A549 (cell line): ENCODE results near the gene DTNB. TPM values are rescaled to one million over a fixed set of nuclear protein-coding genes. Genes with fewer than 3 reads are reported as not detected.

ENCODE experiments used
- ATAC-seq, 2 experiments: fragments of 200-7000 bp in 1 of 2; fragments of >200 bp in 1 of 2; cut with Nextera tagmentation in 1 of 2; cut with Tn5 transposase in 1 of 2; 3 replicates each; pipeline versions ENCODE4 v1.8.0 to v1.9.1; 2018 to 2020; ENCODE audit warnings: mild to moderate bottlenecking in 1 of 2, moderate library complexity in 1 of 2
- CTCF ChIA-PET: fragments of 300-600 bp; sonication (Branson Sonifier 250); formaldehyde crosslinking; extraction: SDS; loops from one replicate; lab custom pipeline; 2021; ENCODE audit warnings: antibody characterized with exemption, inconsistent platforms; lab: Yijun Ruan, JAX
- POLR2A ChIA-PET: fragments of 350-600 bp; formaldehyde crosslinking; extraction: SDS; loops from one replicate; lab custom pipeline; 2021; ENCODE audit warnings: antibody characterized with exemption, inconsistent platforms; lab: Yijun Ruan, JAX
- DNase-seq, 2 experiments: peaks; one replicate each; pipeline versions ENCODE4 v3.0.0 to v3.0.0-alpha.2; 2011 to 2016; ENCODE audit warnings: low read depth in 1 of 2, low spot score in 1 of 2
- FAIRE-seq: peaks from 2 replicates; lab custom pipeline; 2011; peaks lifted over from hg19 to GRCh38; lab: Jason Lieb, UNC
- H3K27ac ChIP-seq, 2 experiments: fragments of >200 bp; sonication (Bioruptor Twin); formaldehyde crosslinking; 3 replicates each; pipeline ENCODE4 v1.5.1; 2016 to 2017
- H3K4me1 ChIP-seq: fragments of >200 bp; sonication (Bioruptor Twin); formaldehyde crosslinking; 3 replicates; pipeline ENCODE4 v1.6.1; 2016
- H3K4me2 ChIP-seq: fragments of >200 bp; sonication (Bioruptor Twin); formaldehyde crosslinking; 3 replicates; pipeline ENCODE4 v1.6.1; 2016
- H3K4me3 ChIP-seq: fragments of >200 bp; sonication (Bioruptor Twin); formaldehyde crosslinking; 3 replicates; pipeline ENCODE4 v1.5.1; 2016
- H3K9me3 ChIP-seq: fragments of >200 bp; sonication (Bioruptor Twin); formaldehyde crosslinking; 3 replicates; pipeline ENCODE4 v1.6.1; 2016
- CHD2 ChIP-seq: fragments of 150-350 bp; IDR thresholded peaks from 2 replicates; pipeline ENCODE4 v1.6.1; 2014; ENCODE audit warnings: low read length; ENCODE audit not compliant: partially characterized antibody
- CHD4 ChIP-seq: fragments of 200-600 bp; sonication (generic); IDR thresholded peaks from 2 replicates; pipeline ENCODE4 v1.6.1; 2016; ENCODE audit warnings: antibody characterized with exemption, mild to moderate bottlenecking, borderline replicate concordance
- EHMT2 ChIP-seq: fragments of 200-600 bp; sonication (generic); IDR thresholded peaks from 2 replicates; pipeline ENCODE4 v1.6.1; 2016; ENCODE audit warnings: antibody characterized with exemption, low read depth, mild to moderate bottlenecking, moderate library complexity
- FOSB ChIP-seq: fragments of 250-450 bp; sonication (Bioruptor Pico); IDR thresholded peaks from 2 replicates; pipeline ENCODE4 v1.5.0; 2020; ENCODE audit warnings: mild to moderate bottlenecking, moderate library complexity
- FOSL2 ChIP-seq, 2 experiments: fragments of 450-650 bp in 1 of 2; fragments of >200 bp in 1 of 2; sonication (Bioruptor Twin) in 1 of 2; formaldehyde crosslinking; IDR thresholded peaks; 2 replicates each; pipeline versions ENCODE4 v1.5.0 to v1.6.1; 2016 to 2020; ENCODE audit warnings: mild to moderate bottlenecking in 1 of 2, moderate library complexity in 1 of 2
- FOXS1 ChIP-seq: fragments of 250-450 bp; sonication (Bioruptor Pico); IDR thresholded peaks from 2 replicates; pipeline ENCODE4 v1.5.0; 2020; ENCODE audit warnings: mild to moderate bottlenecking, moderate library complexity
- GATA3 ChIP-seq: IDR thresholded peaks from 2 replicates; pipeline ENCODE4 v1.6.1; 2012; ENCODE audit warnings: borderline replicate concordance
- HEYL ChIP-seq: fragments of 250-450 bp; sonication (Bioruptor Pico); IDR thresholded peaks from 2 replicates; pipeline ENCODE4 v1.8.0; 2021; ENCODE audit warnings: mild to moderate bottlenecking, moderate library complexity
- HOXB5 ChIP-seq: fragments of 250-450 bp; sonication (Bioruptor Pico); IDR thresholded peaks from 2 replicates; pipeline ENCODE4 v1.5.0; 2020; ENCODE audit warnings: mild to moderate bottlenecking, moderate library complexity
- JUN ChIP-seq, 2 experiments: fragments of >200 bp; sonication (Bioruptor Twin); formaldehyde crosslinking; IDR thresholded peaks; 2 replicates in 1 of 2; 3 replicates in 1 of 2; pipeline ENCODE4 v1.6.1; 2016 to 2017
- JUNB ChIP-seq: fragments of >200 bp; sonication (Bioruptor Twin); formaldehyde crosslinking; IDR thresholded peaks from 2 replicates; pipeline ENCODE4 v1.6.1; 2016
- KDM1A ChIP-seq: fragments of 200-600 bp; sonication (generic); IDR thresholded peaks from 2 replicates; pipeline ENCODE4 v1.6.1; 2016; ENCODE audit warnings: low read depth, mild to moderate bottlenecking
- KDM5A ChIP-seq: fragments of 200-600 bp; sonication (generic); IDR thresholded peaks from 2 replicates; pipeline ENCODE4 v1.6.1; 2016; ENCODE audit warnings: antibody characterized with exemption, mild to moderate bottlenecking
- MYC ChIP-seq: IDR thresholded peaks from 2 replicates; pipeline ENCODE4 v1.6.1; 2012; ENCODE audit warnings: mild to moderate bottlenecking, inconsistent platforms, low read length, improper control_type of control experiment, borderline replicate concordance
- NPAS2 ChIP-seq: fragments of 250-450 bp; sonication (Bioruptor Pico); IDR thresholded peaks from 2 replicates; pipeline ENCODE4 v1.8.0; 2022; ENCODE audit warnings: mild to moderate bottlenecking, moderate library complexity, borderline replicate concordance
- POLR2A ChIP-seq: IDR thresholded peaks from 2 replicates; pipeline ENCODE4 v1.6.1; 2012; ENCODE audit warnings: mild to moderate bottlenecking, low read length
- RAD21 ChIP-seq, 2 experiments: fragments of >200 bp in 1 of 2; sonication (Bioruptor Twin) in 1 of 2; formaldehyde crosslinking in 1 of 2; IDR thresholded peaks in 1 of 2; conservative IDR thresholded peaks in 1 of 2; 2 replicates in 1 of 2; 3 replicates in 1 of 2; pipeline ENCODE4 v1.6.1; 2012 to 2018; ENCODE audit warnings: inconsistent platforms in 1 of 2
- RARB ChIP-seq: fragments of 250-450 bp; sonication (Bioruptor Pico); IDR thresholded peaks from 2 replicates; pipeline ENCODE4 v1.8.0; 2021; ENCODE audit warnings: mild to moderate bottlenecking, moderate library complexity
- RFX5 ChIP-seq: fragments of 450-650 bp; IDR thresholded peaks from 2 replicates; pipeline ENCODE4 v1.7.1; 2014; ENCODE audit warnings: antibody characterized with exemption, mild to moderate bottlenecking, moderate library complexity
- RNF2 ChIP-seq: fragments of 200-600 bp; sonication (generic); IDR thresholded peaks from 2 replicates; pipeline ENCODE4 v1.6.1; 2016; ENCODE audit warnings: low read depth, mild to moderate bottlenecking, antibody characterized with exemption, moderate library complexity, borderline replicate concordance
- SMC3 ChIP-seq: fragments of >200 bp; sonication (Bioruptor Twin); formaldehyde crosslinking; IDR thresholded peaks from 3 replicates; pipeline ENCODE4 v1.6.1; 2018; ENCODE audit warnings: inconsistent platforms
- ZC3H11A ChIP-seq: fragments of 450-650 bp; IDR thresholded peaks from 2 replicates; pipeline ENCODE4 v1.6.1; 2014; ENCODE audit warnings: antibody characterized with exemption, mild to moderate bottlenecking
- ZFP36 ChIP-seq: fragments of 450-650 bp; IDR thresholded peaks from 2 replicates; pipeline ENCODE4 v1.6.1; 2014; ENCODE audit warnings: borderline replicate concordance; ENCODE audit not compliant: partially characterized antibody
- ZNF302 ChIP-seq: fragments of 250-450 bp; sonication (Bioruptor Pico); IDR thresholded peaks from 2 replicates; pipeline ENCODE4 v1.9.0; 2021; ENCODE audit warnings: inconsistent platforms, mild to moderate bottlenecking, moderate library complexity
- WGBS: methylation state at CpG from one replicate; pipeline ENCODE4 v1.1.6; 2017; ENCODE audit errors: missing lambda C conversion rate; 5-methylcytosine and 5-hydroxymethylcytosine counted together
- polyA plus RNA-seq, 4 experiments: library from polyadenylated mRNA; depleted of rRNA in 3 of 4; stranded (reverse); fragments of >200 nt; fragmentation: RNase III in 1 of 4; extraction: RNeasy Plus Mini Kit Qiagen cat#74134 plus additional on column Dnase treatment in 1 of 4; gene quantifications; 2 replicates in 3 of 4; 3 replicates in 1 of 4; pipeline ENCODE4 v1.2.3, GENCODE V29; 2011 to 2017
- TF ChIP-seq, protein P1 (sequence below): fragments of >200 bp; sonication (Bioruptor Twin); formaldehyde crosslinking; IDR thresholded peaks from 3 replicates; pipeline ENCODE4 v1.6.1; 2016
- TF ChIP-seq, protein P2 (sequence below): fragments of >200 bp; sonication (Bioruptor Twin); formaldehyde crosslinking; IDR thresholded peaks from 2 replicates; pipeline ENCODE4 v1.6.1; 2016
- TF ChIP-seq, protein P3 (sequence below): IDR thresholded peaks from 2 replicates; pipeline ENCODE4 v1.6.1; 2012
- TF ChIP-seq, protein P4 (sequence below): fragments of 200-600 bp; sonication (generic); IDR thresholded peaks from 2 replicates; pipeline ENCODE4 v1.6.1; 2016; ENCODE audit warnings: antibody characterized with exemption, mild to moderate bottlenecking, moderate library complexity

DTNB gene
- polyA plus RNA-seq, 2 of the 4 experiments (the other 2 are of a cell fraction), result 11.2 to 32.6 TPM

DNA sequence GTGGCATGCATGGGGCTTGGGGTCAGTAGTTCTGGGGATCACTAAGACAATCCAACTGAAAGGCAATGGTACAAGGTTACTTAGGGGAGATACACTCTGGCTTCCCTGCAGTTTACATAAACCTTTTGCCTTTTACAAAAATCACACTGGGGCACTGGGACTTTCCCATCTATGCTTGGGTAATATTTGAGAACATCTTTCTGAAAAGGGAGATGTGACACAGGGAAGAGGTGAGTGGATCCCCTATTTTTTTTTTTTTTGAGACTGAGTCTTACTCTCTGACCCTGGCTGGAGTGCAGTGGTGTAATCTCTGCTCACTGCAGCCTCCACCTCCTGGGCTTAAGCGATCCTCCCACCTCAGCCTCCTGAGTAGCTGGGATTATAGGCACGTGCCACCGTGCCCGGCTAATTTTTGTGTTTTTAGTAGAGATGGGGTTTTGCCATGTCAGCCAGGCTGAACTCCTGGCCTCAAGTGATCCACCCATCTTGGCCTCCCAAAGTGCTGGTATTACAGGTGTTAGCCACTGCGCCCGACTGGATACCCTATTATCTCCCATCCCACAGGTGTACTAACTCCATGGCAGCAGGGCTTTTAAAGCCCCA, 248.8 kb downstream of the DTNB start:
- DNase-seq (no peak), FAIRE-seq (no peak), ATAC-seq (no peak)
- no peak overlapping the region for H3K4me3 ChIP-seq
- H3K9me3 ChIP-seq, result no peaks in the 10 kb centered on the region
- H3K4me1 ChIP-seq, result no peaks in the 10 kb centered on the region
- no peak overlapping the region for H3K27ac ChIP-seq
- over 99% methylated on average over 6 of the region's 6 CpGs for WGBS
- H3K4me2 ChIP-seq, result no peak overlapping the region
- ChIA-PET CTCF (interaction anchor here (0.6 to 1.0 kb wide), 3 partner anchors 66 to 269 kb away, joined by 3 read pairs; no protein-coding TSS in a partner anchor), POLR2A (no interaction called here)
- TF ChIP-seq RFX5, result no peak
- TF ChIP-seq FOXS1 (CRISPR knock-in tag), result no peak
- no peak for TF ChIP-seq ZNF302 (CRISPR knock-in tag)
- TF ChIP-seq FOSB (CRISPR knock-in tag), result no peak
- TF ChIP-seq, protein P1, sequence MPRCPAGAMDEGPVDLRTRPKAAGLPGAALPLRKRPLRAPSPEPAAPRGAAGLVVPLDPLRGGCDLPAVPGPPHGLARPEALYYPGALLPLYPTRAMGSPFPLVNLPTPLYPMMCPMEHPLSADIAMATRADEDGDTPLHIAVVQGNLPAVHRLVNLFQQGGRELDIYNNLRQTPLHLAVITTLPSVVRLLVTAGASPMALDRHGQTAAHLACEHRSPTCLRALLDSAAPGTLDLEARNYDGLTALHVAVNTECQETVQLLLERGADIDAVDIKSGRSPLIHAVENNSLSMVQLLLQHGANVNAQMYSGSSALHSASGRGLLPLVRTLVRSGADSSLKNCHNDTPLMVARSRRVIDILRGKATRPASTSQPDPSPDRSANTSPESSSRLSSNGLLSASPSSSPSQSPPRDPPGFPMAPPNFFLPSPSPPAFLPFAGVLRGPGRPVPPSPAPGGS, result no peak
- TF ChIP-seq POLR2A, result no peak
- TF ChIP-seq CHD4, result no peak

DNA sequence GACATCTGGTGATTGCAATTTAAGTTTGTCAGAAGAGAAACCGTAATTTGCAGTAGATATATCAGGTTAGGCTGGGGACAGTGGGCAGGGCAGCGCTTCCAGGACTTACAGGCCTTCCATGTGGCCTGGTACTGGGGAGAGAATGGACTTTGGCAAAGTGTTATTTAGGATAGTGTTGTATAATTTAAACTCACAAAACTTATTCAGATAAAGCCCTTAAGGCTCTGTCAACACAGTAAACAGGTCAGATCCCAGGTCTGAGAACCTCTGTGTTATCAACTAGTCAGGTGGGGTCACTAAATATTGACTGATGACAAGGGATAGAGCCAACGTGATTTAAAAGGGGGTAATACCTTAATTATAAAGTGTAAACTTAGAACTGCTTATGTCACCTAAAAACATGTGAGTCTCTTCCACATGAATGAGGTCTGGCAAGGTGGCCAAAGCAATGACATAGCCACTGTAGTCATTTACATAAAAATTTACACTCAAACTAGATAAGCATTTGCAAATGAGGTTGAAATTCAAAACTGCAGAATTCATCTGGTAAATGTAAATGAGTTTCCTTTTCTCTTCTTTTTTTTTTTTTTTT, 251.5 kb downstream of the DTNB start:
- WGBS, result 70% methylated on average over 3 of the region's 3 CpGs

DNA sequence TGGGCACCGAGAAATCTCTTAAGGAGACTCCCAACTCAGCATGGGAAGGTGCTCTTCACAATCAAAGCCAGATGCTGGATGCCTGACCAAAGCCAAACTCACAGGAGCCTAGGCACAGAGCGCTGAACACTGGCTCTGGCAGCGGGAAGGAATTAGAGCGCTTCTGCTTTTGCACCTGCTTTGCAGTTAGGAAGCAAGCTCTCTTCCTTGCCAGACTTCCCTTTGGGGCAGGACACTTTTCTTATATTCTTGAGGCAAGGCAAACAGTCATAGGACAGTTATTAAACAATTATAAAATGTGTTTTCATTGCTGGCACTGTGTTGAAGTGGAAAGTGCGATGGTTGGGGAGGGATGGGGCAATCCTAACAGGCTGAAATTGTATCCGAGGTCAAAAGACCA, 252.1 kb downstream of the DTNB start:
- no peak for TF ChIP-seq RARB (CRISPR knock-in tag)
- no peak for TF ChIP-seq SMC3
- no peak for TF ChIP-seq FOSL2 (IDR thresholded peaks at IDR 0.05)
- no peak for TF ChIP-seq FOSL2 (CRISPR knock-in tag; IDR thresholded peaks at IDR 0.05)
- TF ChIP-seq HEYL, result no peak
- no peak for TF ChIP-seq KDM1A
- TF ChIP-seq POLR2A, result no peak
- no peak for TF ChIP-seq ZNF302 (CRISPR knock-in tag)
- TF ChIP-seq RFX5, result no peak
- TF ChIP-seq JUNB, result no peak
- TF ChIP-seq, protein P2, sequence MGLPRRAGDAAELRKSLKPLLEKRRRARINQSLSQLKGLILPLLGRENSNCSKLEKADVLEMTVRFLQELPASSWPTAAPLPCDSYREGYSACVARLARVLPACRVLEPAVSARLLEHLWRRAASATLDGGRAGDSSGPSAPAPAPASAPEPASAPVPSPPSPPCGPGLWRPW, result no peak
- TF ChIP-seq MYC, result no peak
- TF ChIP-seq, all 56 proteins: peak for 0
- ATAC-seq (no peak), DNase-seq (no peak), FAIRE-seq (no peak)
- Histone ChIP-seq H3K9me3 (no peaks in the 10 kb centered on the region), H3K4me3 (no peak overlapping the region), H3K4me2 (no peak overlapping the region), H3K27ac (no peak overlapping the region), H3K4me1 (no peaks in the 10 kb centered on the region)
- 89% methylated on average over 6 of the region's 6 CpGs for WGBS
- ChIA-PET POLR2A (no interaction called here), CTCF (interaction anchor here (1.1 kb wide), 1 partner anchor 23 kb away, joined by 3 read pairs; no protein-coding TSS in a partner anchor)

More for the DNA sequence above, 251.5 kb downstream of the DTNB start:
- DNase-seq, result no peak
- no peak for TF ChIP-seq ZNF302 (CRISPR knock-in tag)
- TF ChIP-seq, protein P3, sequence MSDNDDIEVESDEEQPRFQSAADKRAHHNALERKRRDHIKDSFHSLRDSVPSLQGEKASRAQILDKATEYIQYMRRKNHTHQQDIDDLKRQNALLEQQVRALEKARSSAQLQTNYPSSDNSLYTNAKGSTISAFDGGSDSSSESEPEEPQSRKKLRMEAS, result no peak
- TF ChIP-seq MYC, result no peak
- TF ChIP-seq, protein P4, sequence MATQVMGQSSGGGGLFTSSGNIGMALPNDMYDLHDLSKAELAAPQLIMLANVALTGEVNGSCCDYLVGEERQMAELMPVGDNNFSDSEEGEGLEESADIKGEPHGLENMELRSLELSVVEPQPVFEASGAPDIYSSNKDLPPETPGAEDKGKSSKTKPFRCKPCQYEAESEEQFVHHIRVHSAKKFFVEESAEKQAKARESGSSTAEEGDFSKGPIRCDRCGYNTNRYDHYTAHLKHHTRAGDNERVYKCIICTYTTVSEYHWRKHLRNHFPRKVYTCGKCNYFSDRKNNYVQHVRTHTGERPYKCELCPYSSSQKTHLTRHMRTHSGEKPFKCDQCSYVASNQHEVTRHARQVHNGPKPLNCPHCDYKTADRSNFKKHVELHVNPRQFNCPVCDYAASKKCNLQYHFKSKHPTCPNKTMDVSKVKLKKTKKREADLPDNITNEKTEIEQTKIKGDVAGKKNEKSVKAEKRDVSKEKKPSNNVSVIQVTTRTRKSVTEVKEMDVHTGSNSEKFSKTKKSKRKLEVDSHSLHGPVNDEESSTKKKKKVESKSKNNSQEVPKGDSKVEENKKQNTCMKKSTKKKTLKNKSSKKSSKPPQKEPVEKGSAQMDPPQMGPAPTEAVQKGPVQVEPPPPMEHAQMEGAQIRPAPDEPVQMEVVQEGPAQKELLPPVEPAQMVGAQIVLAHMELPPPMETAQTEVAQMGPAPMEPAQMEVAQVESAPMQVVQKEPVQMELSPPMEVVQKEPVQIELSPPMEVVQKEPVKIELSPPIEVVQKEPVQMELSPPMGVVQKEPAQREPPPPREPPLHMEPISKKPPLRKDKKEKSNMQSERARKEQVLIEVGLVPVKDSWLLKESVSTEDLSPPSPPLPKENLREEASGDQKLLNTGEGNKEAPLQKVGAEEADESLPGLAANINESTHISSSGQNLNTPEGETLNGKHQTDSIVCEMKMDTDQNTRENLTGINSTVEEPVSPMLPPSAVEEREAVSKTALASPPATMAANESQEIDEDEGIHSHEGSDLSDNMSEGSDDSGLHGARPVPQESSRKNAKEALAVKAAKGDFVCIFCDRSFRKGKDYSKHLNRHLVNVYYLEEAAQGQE, result no peak
- no peak for TF ChIP-seq RARB (CRISPR knock-in tag)
- TF ChIP-seq SMC3, result no peak
- no peak for TF ChIP-seq EHMT2
- no peak for TF ChIP-seq KDM5A
- TF ChIP-seq HEYL, result no peak
- no peak for TF ChIP-seq KDM1A
- TF ChIP-seq RFX5, result no peak
- TF ChIP-seq GATA3, result no peak
- no peak for TF ChIP-seq RAD21 (conservative IDR thresholded peaks at IDR 0.05 in 1 of 2, IDR thresholded peaks at IDR 0.05 in 1 of 2)
- no peak for TF ChIP-seq JUN (IDR thresholded peaks at IDR 0.05)
- TF ChIP-seq ZFP36, result no peak
- no peak for TF ChIP-seq CHD2
- no peak for TF ChIP-seq RNF2
- no peak for TF ChIP-seq ZC3H11A
- no peak for TF ChIP-seq HOXB5 (CRISPR knock-in tag)
- TF ChIP-seq NPAS2 (CRISPR knock-in tag), result no peak
- H3K9me3 ChIP-seq, result no peaks in the 10 kb centered on the region
- no peak for FAIRE-seq
- CTCF ChIA-PET, result no interaction called here
- no peak overlapping the region for H3K4me3 ChIP-seq
- POLR2A ChIA-PET, result no interaction called here
- no peak overlapping the region for H3K4me2 ChIP-seq
- no peak overlapping the region for H3K27ac ChIP-seq
- no peak for ATAC-seq
- no peaks in the 10 kb centered on the region for H3K4me1 ChIP-seq
